HG03025 (cell line): ENCODE results near the gene ZSCAN12.
"Not testable (repeated sequence)": the region's sequence is repeated elsewhere in the genome, so short reads cannot be mapped to it uniquely, and the experiment has no call there.

Experiments
- ATAC-seq: cut with Tn5 transposase; IDR thresholded peaks from one replicate; pipeline ENCODE4 v1.9.1; 2021; ENCODE audit warnings: mild to moderate bottlenecking, moderate library complexity; ENCODE audit not compliant: unreplicated experiment, low FRiP score

The ZSCAN12 gene

DNA sequence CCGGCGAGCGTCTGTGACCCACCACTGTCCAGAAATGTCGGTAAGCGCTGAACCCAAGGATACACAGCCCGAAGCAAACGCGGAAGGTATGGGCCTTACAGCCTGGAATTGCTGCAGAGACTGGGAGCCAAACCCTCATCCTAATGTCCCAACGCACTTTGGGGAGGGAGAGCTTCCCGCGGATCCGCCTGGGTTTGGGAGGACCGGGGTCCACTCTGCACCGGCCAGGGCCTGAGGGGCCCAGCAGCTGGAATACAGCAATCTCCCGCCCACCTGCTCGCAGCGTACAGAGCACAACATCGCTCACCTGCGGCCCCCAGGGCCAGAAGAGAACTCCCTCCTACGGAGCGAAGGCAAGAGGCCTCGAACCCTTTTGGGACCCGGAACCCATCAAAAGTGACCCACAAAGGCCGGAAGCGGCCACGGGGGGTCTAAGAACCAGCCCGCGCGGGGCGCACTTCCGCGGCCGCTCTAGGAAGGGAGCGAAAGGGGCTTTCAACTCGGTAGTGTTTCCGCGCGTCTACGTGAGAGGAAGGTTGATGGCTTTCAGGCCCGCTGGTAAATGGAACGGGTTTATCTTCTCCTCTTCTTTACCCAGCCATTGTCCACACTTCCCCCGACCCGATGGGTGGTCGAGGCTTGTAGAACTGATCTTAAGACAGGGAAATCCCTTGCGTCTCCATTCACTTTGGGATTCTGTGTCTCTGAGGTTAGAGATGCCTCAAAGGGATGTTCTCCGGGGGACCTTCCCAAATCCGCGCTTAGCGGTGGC is at the start of gene ZSCAN12:
Gene ZSCAN12, minus strand, starts transcription at position 398 of the 772 bp plus-strand sequence. CDS start 1,342 bp downstream, outside the sequence.
- ATAC-seq: peak; percentile 84

DNA sequence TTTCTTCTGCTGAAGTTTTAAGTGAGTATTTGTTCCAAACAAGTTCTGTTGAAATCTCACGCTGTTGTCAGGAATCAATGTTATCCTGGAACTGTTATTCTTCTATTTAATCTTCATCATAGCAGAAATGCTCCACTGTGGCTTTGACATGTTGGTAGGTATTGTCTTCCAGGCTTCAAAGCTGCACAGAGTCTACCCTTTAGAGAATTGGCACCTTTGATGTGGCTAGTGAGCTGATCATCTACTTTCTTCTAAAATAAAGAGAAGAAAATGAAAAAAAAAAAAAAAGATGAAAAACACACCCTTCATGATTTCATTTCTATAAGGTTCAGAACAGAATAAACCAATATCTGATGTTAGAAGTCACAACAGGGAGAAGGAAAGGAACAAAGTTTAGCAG is 49.5 kb upstream of the ZSCAN12 start:
- no peak for ATAC-seq

DNA sequence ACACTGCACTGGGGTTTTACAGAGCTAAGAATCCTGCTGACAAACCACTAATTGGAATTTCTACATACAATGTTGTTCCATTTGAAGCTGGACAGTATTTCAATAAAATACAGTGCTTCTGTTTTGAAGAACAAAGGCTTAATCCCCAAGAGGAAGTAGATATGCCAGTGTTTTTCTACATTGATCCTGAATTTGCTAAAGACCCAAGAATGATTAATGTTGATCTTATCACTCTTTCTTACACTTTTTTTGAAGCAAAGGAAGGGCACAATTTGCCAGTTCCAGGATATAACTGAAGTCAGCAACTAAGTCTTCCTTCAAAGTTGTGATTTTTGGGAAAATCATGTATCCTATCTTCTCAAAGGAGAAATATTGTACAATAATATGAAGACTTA is 48.0 kb upstream of the ZSCAN12 start:
- not testable (repeated sequence) for ATAC-seq

DNA sequence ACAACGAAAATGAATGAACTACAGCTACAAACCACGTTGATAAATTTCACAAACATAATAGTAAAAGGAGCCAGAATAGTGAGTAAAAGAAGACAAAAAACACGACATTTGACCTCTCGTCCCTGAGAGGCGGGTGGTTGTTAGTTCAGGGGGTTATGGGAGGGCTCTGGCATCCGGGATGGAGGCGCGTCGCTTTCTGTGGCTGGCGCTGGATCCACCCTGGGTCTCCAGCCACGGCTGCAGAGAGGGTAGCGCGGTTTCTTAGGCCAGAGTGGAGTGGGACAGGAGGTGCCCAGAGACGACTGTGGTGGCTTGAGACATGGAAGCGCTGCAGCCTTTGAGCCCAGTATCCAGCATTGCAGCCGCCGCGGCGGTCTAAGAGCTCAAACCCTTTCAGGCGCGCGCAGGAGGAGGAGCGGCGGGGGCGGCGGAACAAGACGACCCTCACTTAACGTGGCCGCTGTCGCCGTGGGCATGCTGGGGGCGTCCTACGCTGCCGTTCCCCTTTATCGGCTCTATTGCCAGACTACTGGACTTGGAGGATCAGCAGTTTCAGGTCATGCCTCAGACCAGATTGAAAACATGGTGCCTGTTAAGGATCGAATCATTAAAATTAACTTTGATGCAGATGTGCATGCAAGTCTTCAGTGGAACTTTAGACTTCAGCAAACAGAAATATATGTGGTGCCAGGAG is 47.4 kb upstream of the ZSCAN12 start:
- no peak for ATAC-seq

DNA sequence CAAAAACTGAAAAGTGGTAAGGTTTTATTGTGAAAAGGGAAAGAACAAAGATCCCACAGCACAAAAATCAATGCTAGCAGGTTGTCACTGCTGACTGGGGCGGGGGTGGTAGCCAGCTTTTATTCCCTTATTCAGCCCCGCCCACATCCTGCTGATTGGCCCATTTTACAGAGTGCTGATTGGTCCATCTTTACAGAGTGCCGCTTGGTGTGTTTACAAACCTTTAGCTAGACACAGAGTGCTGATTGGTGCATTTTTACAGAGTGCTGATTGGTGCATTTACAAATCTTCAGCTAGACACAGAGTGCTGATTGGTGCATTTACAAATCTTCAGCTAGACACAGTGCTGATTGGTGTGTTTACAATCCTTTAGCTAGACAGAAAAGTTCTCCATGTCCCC is 45.2 kb upstream of the ZSCAN12 start:
- not testable (repeated sequence) for ATAC-seq

DNA sequence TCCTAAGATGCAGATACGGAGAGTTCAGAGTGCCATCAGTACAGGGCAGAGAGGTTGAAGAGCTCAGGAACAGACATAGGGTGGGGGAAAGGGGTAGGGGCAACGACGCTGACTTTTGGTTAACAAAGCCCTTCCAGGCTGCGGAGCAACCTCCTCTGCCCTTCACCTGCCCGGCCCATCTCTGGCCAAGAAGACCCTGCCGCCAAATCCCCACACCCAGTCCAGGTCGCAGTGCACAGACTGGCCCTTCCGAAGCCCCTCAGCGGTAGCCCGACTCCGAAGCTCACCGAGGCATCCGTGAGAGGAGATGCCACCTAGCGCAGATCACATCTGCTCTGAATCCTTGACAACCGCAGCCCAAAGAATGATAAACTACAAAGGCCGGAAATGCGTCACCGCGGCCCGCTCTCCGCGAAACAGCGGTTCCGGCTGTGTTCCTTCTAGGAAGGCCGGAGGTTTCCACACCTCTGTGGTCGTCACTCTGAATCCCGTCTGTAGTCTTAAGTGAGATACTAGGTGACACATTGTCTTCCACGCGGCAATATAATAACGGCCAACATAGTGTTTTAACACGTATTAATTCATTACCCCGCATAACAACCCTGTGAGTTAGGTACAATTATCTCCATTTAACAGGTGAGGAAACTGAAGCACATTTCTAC is 43.7 kb upstream of the ZSCAN12 start, which contains the start of gene ZSCAN23:
Gene ZSCAN23, minus strand, starts transcription at position 380 of the 662 bp plus-strand sequence. CDS start 7,225 bp downstream, outside the sequence.
- peak; percentile 90 for ATAC-seq

DNA sequence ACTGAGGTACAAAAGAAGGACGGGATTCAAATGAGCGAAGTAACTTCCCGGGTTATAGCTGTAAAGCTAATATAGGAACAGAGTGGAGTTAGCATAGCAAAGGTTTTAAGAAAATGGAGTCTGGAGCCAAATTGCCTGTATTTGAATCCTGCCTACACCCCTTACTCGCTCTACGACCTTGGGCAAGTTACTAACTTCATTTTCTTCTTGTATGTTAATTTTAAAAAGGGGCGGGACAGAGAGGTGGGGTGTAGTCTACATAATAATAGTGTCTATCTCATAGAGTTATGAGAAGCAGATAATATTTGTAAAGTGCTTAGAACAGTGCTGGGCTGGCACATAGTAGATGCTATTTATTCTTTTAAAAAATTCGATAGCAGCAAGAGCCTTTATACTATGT is 43.0 kb upstream of the ZSCAN12 start:
- ATAC-seq: no peak

DNA sequence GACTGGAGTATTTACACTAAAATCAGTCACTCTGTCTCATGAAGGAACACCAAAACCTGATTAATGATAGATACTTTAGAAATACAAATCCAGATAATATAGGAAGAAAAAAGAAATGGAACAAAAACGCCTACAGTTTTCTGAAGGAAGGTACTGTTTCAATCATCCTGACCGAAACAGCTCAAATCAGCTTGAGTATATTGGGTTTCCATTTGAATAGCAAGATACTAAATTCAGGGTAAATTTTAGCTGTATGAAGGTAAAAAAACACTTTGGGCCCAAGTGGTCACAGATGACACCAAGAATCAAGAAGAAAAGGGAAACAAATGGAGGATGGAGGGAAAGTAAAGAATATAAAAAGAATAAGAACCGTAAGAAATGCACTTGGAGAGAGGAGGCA is 36.9 kb upstream of the ZSCAN12 start:
- ATAC-seq: no peak

DNA sequence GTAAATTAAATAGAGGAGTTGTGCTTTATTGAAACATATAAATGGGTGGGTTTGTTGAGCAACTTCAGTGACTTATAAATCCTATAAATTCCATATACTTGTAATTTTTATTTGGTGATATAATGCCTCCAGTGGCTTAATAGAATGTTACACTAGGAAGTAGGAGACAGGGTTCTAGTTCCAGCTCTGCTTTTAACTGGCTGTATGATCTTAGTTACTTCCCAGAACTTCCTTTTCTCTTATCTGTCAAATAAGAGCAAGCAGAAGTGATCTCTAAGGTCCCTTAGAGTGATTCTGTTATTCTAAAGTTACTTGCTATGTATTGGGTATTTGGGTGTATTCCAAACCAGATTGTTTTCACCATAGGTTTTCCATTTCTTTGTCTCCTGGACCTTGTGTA is 33.6 kb upstream of the ZSCAN12 start:
- ATAC-seq: no peak

DNA sequence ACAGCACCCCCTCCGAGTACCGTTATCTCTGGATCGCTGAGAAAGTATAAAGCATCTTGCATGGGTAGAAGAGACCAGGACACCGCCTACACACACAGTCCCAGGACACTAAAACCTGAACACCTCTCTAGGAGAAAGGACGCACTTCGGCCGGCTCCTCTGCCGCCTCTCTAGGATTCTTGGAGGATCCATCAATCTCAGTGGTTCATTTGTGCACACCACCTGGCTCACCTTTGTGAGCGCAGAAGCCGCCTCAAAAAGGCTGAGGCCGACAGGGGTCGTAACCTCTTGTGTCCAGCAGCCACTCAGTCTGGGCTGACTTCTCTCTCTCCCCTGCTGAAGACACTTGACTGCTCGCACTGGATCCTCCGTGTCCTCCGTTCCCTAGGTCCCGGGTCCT is 30.2 kb upstream of the ZSCAN12 start:
- no peak for ATAC-seq

DNA sequence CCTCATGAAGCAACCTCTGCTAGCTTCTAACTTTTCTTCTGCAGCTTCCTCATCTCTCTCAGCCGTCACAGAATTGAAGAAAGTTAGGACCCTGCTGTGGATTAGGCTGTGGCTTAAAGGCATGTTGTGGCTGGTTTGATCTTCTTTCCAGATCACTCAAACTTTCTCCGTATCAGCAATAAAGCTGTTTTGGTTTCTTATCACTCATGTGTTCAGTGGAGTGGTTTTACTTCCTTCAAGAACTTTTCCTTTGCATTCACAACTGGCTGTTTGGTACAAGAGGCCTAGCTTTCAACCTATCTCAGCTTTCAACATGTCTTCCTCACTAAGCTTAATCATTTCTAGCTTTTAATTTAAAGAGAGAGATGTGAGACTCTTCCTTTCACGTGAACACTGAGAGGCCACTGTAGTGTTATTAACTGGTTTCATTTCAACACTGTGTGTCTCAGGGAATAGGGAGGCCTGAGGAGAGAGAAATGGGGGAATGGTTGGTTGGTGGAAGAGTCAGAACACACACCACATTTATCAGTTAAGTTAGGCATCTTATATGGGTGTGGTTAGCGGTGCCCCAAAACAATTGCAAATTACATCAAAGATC is 26.5 kb upstream of the ZSCAN12 start:
- no peak for ATAC-seq

DNA sequence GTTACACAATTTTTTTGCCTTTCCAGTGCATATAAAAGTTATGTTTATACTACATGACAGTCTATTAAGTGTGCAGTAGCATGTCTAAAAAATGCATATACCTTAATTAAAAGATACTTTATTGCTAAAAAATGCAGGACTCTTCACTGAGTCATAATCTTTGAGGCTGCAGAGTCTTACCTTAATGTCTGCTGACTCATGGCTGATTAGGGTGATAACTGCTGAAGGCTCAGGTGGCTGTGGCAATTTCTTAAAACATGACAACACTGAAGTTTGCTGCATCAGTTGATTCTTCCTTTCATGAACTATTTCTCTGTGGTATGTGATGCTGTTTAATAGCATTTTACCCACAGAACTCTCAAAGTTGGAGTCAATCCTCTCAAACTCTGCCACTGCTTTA is 24.6 kb upstream of the ZSCAN12 start:
- no peak for ATAC-seq

DNA sequence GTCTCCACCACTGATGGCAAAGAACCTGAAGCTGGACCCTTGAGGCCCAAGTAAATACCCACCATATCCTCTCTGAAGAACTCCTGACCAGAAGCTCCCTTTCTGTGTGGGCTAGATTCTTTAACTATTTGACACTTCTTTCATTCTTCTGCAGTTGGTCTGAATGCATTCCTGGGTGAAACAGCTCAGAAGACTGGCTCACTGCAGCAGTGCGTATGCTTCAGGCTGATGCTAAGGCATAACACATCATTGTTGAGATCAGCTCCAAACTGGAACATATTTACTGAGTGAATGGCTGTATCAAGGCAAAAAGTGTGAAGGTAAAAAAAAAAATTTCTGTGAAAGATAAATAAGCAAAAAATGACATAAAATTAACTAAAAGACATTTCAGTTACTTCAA is 24.0 kb upstream of the ZSCAN12 start:
- no peak for ATAC-seq

DNA sequence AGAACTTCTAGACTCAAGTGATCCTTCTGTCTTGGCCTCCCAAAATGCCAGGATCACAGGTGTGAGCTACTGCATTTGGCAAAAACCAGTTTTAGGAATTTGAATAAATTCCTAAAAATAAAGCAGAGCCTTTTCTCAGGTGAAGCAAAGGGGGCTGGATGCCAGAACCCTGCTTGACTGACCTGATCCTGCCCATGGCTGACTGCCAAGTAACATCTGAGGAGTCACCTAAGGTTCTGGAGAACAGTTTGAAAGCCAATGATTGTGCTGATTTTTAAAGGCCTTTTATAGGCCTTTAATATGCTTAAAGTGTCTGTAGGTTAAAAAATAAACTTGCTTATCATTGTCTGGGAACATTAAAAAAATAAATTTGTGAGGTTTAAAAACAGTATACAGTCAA is 14.1 kb upstream of the ZSCAN12 start:
- ATAC-seq: no peak

DNA sequence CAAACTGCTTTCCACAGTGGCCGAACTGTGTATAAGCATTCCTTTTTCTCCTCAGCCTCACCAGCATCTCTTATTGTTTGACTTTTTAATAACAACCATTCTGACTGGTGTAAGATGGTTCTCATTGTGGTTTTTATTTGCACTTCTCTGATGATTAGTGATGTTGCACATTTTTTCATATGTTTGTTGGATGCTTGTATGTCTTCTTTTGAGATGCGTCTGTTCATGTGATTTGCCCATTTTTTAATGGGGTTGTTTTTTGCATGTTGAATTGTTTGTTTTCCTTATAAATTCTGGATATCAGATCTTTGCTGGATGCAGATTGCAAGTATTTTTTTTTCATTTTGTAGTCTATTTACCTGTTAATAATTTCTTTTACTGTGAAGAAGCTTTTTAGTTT is 11.2 kb upstream of the ZSCAN12 start:
- no peak for ATAC-seq

DNA sequence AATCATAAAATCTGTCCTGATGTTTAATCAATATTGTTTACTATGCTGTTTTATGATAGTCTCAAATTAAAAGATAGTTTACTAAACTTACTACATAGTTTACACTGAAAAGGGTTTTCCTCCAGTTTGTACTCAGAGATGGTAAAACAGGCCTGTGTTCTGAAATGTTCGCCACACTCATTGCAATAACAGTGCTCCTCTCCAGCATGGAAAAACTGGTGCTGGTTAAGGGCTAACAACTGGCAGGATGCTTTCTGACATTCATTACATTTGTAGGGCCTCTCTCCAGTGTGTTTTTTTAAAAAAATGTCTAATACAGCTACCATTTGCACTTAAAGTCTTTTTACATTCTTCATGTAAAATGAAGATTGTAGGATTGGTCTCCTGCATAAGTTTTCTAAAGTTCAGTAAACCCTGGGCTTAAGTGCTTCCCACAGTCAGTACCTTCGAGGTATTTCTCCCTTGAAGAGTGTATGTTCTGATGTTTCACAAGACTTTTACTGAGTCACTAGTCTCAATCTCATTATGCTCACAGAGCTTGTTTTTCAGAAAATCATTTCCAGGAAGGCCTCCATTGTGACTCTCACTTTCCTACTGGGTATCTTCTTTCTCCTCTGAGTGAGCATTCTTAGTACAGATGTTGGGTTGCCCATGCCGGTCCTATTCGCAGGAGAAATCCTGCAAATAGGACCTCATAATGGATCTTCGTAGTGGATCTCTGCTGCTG is 8.7 kb upstream of the ZSCAN12 start:
- ATAC-seq: no peak

DNA sequence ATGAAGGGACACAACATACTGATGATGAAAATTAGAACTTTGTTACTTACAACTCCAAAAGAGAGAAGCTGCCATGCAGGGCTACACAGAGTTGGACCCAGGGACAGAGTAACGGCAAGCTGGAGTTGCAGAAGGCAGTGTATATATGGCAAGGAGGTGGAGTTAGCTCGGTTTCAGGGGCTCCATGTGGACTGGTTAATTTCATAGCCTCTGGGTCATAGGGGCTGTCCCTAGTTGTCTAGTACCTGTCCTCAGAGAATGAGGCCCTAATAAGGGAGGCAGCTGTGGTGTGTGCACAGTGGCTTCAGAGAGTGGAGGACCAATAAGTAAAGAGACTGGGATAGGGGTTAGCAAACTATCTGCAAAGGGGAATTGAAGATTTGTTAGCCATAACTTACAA is 7.9 kb upstream of the ZSCAN12 start:
- no peak for ATAC-seq

DNA sequence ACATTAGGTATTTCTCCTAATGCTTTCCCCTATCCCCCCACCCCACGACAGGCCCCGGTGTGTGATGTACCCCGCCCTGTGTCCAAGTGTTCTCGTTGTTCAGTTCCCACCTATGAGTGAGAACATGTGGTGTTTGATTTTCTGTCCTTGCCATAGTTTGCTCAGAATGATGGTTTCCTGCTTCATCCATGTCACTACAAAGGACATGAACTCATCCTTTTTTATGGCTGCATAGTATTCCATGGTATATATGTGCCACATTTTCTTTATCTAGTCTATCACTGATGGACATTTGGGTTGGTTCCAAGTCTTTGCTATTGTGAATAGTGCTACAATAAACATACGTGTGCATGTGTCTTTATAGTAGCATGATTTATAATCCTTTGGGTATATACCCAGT is 4.4 kb upstream of the ZSCAN12 start:
- ATAC-seq: not testable (repeated sequence)

DNA sequence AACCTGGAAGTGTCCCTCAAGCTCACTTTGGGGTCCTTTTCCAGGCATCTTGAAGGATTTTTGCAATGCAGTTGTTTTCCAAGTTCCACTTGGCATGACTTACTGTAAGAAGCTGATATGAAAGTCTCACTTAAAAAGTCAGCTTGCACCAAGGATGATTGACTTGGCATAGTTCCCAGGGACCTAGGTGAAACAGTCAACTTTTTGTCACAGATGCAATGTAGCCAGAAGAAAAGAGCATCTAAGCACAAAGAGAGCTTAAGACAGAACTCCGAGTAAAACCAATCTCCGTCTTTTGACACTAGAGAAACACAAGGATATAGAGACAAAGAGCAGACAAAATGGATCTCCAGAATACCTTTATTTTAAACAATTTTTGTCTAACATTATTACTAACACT is 2.6 kb upstream of the ZSCAN12 start:
- no peak for ATAC-seq

DNA sequence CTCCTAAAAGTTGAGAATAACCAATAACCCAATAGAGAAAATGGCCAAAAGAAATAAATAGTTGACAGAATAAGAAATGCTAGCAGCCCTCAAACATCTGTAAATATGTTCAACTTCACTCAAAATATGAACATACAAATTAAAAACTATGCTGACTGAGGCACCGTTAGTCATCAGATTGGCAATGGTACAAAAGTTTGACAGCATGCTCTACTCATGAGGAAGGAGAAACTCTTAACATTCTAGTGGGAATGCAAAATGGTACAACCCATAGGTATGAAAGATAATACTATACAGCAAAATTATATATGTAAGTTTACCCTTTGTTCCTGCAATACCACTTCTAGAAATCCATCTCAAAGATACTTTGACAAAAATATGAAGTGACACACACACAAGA is 1.6 kb upstream of the ZSCAN12 start:
- no peak for ATAC-seq

DNA sequence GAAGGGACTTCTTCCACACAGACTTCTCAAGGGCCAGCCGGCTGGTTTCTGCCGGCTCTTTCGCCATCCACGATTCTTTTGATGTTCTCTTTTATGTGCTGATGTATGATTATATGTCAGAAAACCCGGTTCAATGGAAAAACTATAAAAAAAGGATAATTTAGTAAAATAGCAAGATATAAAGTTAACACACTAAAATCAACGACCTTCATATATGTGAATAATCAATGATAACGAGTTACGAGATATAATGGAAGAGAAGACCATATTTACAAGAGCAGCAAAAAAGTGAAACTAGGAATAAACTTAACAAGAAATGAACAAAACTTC is 540 bp upstream of the ZSCAN12 start:
- ATAC-seq: no peak
